Neural cell (in vitro differentiated cells): ENCODE results near the gene MSI2.

Source experiments
- EP300 ChIP-seq: fragments of 450-650 bp; conservative IDR thresholded peaks from 2 replicates; pipeline ENCODE4 v1.6.1; 2014; ENCODE audit warnings: antibody characterized with exemption, mild to moderate bottlenecking, moderate library complexity; ENCODE audit not compliant: poor library complexity, severe bottlenecking
- EZH2 ChIP-seq: fragments of 200-600, 300-800 bp; shearing (Covaris generic), sonication (generic); IDR thresholded peaks from 2 replicates; pipeline ENCODE4 v1.6.1; 2014; ENCODE audit warnings: antibody characterized with exemption, low read length, borderline replicate concordance, mild to moderate bottlenecking; ENCODE audit not compliant: insufficient read depth, poor library complexity, severe bottlenecking
- MXI1 ChIP-seq: fragments of 450-650 bp; conservative IDR thresholded peaks from 2 replicates; pipeline ENCODE4 v1.6.1; 2014; ENCODE audit warnings: antibody characterized with exemption, mild to moderate bottlenecking; ENCODE audit not compliant: poor library complexity, severe bottlenecking
- POLR2AphosphoS5 ChIP-seq: IDR thresholded peaks from 2 replicates; pipeline ENCODE4 v1.6.1; 2012
- RAD21 ChIP-seq: fragments of 450-650 bp; conservative IDR thresholded peaks from 2 replicates; pipeline ENCODE4 v1.6.1; 2014; ENCODE audit warnings: antibody characterized with exemption, mild to moderate bottlenecking, moderate library complexity
- TF ChIP-seq, protein P1 (sequence below): fragments of 450-650 bp; IDR thresholded peaks from 2 replicates; pipeline ENCODE4 v1.5.1; 2014; ENCODE audit warnings: antibody characterized with exemption, mild to moderate bottlenecking, moderate library complexity; ENCODE audit not compliant: poor library complexity, severe bottlenecking
- TF ChIP-seq, protein P2 (sequence below): IDR thresholded peaks from 2 replicates; pipeline ENCODE4 v1.6.1; 2012; ENCODE audit warnings: borderline replicate concordance

DNA sequence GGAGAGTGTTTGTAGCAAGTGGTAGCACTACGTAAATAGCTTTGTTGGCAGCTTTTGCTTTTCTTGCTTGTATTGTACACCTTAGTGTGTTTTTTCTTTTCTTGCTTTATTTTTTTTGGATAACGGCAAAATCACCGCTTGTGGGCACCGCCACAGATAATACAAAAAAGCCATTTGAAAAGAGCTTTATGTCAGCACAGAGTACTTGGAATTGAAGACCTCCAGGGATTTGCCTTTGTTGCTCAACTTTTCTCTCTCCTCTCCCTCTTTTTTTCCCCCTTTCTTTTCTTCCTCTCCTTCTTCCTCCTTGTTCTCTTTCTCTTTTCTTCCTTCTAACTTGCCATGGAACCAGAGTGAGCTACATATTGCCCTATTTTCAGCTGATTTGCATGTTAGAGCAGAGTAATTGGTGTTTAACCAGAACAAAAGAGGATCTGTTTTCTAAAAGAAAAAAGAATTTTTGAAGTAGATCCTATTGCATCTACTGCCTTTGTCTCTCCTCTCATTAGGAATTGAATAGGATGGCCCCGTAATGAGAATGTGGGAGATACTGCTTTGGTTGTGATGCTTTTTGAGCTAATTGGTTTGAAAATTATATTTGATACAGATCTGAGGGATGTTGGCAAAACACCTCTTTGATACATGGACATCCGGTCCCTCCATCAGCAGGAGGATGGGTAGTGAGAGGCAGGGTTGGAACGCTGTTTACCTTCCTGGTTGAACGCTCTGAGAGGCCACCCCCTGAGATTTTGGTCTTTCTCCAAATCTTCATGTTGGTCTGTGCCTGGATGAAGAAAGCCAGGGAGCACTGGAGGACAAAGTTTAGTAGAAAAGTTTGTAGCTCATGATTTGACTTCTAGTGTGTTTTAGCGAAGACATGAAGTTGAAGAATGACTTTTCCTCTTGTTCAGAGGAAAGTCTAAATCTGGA lies 85.6 kb downstream of the MSI2 start:
- TF ChIP-seq, protein P1, sequence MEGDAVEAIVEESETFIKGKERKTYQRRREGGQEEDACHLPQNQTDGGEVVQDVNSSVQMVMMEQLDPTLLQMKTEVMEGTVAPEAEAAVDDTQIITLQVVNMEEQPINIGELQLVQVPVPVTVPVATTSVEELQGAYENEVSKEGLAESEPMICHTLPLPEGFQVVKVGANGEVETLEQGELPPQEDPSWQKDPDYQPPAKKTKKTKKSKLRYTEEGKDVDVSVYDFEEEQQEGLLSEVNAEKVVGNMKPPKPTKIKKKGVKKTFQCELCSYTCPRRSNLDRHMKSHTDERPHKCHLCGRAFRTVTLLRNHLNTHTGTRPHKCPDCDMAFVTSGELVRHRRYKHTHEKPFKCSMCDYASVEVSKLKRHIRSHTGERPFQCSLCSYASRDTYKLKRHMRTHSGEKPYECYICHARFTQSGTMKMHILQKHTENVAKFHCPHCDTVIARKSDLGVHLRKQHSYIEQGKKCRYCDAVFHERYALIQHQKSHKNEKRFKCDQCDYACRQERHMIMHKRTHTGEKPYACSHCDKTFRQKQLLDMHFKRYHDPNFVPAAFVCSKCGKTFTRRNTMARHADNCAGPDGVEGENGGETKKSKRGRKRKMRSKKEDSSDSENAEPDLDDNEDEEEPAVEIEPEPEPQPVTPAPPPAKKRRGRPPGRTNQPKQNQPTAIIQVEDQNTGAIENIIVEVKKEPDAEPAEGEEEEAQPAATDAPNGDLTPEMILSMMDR, result no peak
- TF ChIP-seq RAD21 (no peak), EP300 (no peak), EZH2 (no peak), POLR2AphosphoS5 (no peak), MXI1 (no peak)
- TF ChIP-seq, protein P2, sequence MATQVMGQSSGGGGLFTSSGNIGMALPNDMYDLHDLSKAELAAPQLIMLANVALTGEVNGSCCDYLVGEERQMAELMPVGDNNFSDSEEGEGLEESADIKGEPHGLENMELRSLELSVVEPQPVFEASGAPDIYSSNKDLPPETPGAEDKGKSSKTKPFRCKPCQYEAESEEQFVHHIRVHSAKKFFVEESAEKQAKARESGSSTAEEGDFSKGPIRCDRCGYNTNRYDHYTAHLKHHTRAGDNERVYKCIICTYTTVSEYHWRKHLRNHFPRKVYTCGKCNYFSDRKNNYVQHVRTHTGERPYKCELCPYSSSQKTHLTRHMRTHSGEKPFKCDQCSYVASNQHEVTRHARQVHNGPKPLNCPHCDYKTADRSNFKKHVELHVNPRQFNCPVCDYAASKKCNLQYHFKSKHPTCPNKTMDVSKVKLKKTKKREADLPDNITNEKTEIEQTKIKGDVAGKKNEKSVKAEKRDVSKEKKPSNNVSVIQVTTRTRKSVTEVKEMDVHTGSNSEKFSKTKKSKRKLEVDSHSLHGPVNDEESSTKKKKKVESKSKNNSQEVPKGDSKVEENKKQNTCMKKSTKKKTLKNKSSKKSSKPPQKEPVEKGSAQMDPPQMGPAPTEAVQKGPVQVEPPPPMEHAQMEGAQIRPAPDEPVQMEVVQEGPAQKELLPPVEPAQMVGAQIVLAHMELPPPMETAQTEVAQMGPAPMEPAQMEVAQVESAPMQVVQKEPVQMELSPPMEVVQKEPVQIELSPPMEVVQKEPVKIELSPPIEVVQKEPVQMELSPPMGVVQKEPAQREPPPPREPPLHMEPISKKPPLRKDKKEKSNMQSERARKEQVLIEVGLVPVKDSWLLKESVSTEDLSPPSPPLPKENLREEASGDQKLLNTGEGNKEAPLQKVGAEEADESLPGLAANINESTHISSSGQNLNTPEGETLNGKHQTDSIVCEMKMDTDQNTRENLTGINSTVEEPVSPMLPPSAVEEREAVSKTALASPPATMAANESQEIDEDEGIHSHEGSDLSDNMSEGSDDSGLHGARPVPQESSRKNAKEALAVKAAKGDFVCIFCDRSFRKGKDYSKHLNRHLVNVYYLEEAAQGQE, result no peak
